Erythroblast (primary cell): Measurements from ENCODE around the gene IPPK.
A peak's percentile ranks its signal among the peaks of the same experiment; 100 is the strongest.

ENCODE experiments used
- DNase-seq, 2 experiments: peaks; one replicate each; lab custom pipeline; 2025; lab: John Stamatoyannopoulos, UW
- GATA1 ChIP-seq: IDR thresholded peaks from 2 replicates; pipeline ENCODE4 v1.6.1; 2011; ENCODE audit warnings: low read depth, mild to moderate bottlenecking, control low read depth, low read length, moderate library complexity
- POLR2A ChIP-seq: IDR thresholded peaks from 2 replicates; pipeline ENCODE4 v1.6.1; 2011; ENCODE audit warnings: mild to moderate bottlenecking, low read length

The IPPK gene

GRCh38 chr9:92642564-92642963 lies 27.4 kb downstream of the IPPK start:
- TF ChIP-seq POLR2A (no peak), GATA1 (no peak)
- DNase-seq = no peak

DNA sequence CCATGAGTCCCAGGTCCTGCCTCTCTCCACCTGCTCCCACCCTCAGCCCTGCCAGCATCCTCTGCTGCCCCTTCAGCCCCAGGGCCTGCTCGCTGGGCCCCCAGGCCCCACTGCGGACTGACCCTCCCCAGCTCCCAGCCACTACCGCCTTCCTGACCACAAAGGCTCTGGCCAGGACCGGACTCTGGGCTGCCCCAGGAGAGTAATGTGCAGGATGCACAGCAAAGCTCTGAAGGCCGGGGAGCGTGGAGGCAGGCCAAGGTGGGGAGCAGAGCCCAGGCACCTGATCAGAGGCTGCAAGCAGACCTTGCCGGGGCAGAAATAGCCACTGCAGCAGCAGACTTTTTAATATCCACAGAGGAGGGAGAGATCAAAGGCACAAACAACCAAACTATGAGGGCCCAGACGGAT lies 27.9 kb downstream of the IPPK start:
- DNase-seq = no peak
- no peak for TF ChIP-seq POLR2A

- DNase-seq = no peak
- TF ChIP-seq GATA1 = no peak
- no peak for TF ChIP-seq POLR2A
Measured at GRCh38 chr9:92641092-92641809, 28.7 kb downstream of the IPPK start.

DNA sequence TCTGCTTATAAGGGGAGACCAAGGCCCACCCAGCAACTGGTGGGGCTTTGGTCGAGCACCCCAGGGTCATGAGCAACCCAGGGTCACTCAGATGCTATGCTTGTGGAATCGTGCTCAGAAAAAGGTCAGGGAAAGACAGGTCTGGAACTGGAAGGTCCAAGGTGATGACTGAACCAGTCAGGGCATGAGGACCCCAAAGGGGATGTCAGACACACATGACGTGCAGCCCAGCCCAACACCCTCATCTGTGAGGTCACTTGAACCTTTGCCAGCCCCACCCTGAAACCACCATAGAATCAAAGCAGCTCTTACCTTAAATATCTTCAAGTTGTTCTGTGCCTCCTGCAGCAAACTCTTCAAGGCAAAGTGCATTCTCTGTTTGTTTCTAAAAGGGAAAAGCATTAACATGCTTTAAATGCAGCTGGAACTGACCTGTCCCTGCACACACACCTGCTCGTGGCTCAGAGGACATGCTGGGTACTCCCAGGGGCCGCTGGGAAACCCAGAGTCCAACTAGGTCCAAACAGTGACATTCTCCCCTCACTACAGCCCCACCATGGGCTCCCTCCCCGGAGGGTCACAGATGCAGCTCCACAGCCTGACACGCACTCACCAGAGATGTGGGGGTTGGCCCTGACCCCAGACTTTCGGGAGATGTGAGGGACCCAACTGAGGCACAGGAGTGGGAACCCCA lies 29.4 kb downstream of the IPPK start:
- no peak for TF ChIP-seq GATA1
- DNase-seq = no peak

DNA sequence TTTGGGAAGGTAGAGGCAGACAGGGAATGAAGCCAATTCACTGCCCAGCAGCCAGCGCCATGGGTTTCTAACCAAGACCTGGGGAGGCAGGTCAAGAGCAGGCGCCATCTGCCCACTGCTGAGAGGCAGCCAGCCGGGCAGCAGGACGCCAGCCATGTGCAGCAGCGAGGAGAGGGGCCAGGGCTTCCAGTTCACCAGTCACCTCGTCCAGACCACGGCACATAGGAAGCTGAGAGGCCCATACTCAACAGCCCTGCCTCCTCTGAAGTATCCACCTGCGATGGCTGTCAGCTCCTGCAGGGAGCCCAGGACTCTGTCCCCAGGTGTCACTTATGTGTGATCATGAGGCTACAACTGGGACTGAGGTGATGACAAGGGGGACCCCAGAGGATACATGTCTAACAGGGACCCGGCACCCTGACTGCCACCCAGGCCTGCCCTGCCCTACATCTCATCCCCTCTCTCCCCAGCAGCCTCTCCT lies 30.1 kb downstream of the IPPK start:
- DNase-seq = no peak
- no peak for TF ChIP-seq GATA1
- TF ChIP-seq POLR2A = no peak

- DNase-seq = no peak
- no peak for TF ChIP-seq POLR2A
- TF ChIP-seq GATA1 = no peak
Measured at GRCh38 chr9:92639124-92639523, 30.8 kb downstream of the IPPK start.

GRCh38 chr9:92638621-92639101 lies 31.3 kb downstream of the IPPK start:
- no peak for DNase-seq
- TF ChIP-seq GATA1 (no peak), POLR2A (no peak)

DNA sequence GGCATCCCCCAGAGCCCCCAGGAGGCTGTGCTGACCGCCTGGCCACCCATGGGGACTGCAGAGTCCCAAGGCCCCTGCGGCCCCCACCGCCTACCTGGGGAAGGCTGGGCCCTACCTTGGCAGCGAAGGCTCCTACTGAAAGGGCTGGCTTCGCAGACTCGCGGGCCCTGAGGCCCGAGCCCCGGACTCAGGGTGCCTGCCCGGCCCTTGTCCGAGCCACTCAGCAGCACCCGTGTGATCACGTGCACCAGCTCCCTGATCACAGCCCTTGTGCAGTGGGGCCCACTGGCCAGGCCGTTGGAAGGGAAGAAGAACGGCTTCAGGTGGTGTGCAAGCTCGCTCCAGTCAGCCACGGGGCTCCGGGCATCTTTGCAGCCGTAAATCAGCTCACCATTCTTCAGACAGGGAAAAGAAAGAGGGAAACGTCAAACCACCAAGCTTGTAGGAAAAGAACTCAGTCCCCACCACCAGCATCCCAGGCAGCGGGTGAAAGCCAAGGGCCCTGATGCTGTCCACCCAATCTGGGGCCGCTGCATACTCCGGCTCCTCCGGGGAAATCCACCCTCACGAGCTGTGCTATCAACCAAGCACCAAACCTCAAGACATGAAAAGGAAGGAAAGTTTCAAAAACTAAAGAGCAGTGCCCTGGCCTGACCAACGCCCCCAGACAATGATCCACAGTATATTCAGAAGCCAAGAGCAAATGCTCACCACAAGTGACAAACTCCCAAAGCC lies 31.9 kb downstream of the IPPK start:
- no peak for DNase-seq
- TF ChIP-seq POLR2A (no peak), GATA1 (no peak)

DNA sequence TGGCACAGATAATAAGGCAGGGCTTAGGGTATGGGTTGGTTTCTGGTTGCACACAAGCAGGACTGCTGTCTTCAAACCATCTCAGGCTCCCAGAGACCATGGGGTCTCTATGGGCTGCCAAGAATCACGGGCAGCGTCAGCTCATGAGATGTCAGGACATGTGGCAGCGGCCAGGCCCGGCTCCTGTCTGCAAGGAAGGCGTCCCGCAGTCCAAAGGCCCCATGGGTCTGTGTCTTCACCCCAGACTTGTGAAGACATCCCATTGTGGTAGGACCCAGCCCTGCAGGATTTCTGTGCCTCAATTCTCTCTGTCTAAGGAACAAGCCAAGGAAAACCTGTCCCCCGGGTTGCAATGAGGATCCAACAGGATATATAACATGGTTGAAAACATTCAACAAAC lies 32.6 kb downstream of the IPPK start:
- no peak for TF ChIP-seq POLR2A
- no peak for TF ChIP-seq GATA1
- no peak for DNase-seq

DNA sequence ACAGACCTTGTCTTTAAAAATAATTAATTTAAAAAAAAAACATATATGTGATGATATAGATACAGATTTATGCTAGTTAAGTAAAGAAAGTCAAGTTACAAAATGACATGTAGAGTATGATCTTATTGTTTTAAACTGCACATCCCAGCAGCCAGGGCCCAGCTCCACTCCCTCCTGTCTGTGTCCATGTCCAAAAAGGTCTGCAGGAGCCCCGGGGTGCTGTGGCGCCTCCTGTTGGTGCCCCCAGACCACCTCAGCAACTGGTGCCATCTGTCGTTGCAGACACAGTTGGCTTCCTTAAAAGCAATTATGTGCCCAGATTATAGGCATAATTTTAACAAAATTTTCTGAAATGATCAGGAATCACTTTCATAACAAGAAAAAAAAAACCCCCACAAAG lies 33.3 kb downstream of the IPPK start:
- no peak for DNase-seq
- no peak for TF ChIP-seq POLR2A
- TF ChIP-seq GATA1 = no peak

- TF ChIP-seq POLR2A = no peak
- TF ChIP-seq GATA1 = no peak
- no peak for DNase-seq
Measured at GRCh38 chr9:92635760-92636159, 34.2 kb downstream of the IPPK start.

GRCh38 chr9:92634712-92635605 lies 35.0 kb downstream of the IPPK start:
- TF ChIP-seq POLR2A = no peak
- no peak for TF ChIP-seq GATA1

More at GRCh38 chr9:92634712-92635605, 35.0 kb downstream of the IPPK start:
- DNase-seq = peak; percentile 77 to 88
